HG03354 (cell line): ENCODE data around the gene TBC1D9B.
A peak's percentile ranks its signal among the peaks of the same experiment; 100 is the strongest.

ENCODE experiments used
- ATAC-seq: cut with Tn5 transposase; IDR thresholded peaks from one replicate; pipeline ENCODE4 v1.9.1; 2021; ENCODE audit warnings: mild to moderate bottlenecking; ENCODE audit not compliant: unreplicated experiment, poor library complexity, severe bottlenecking

Gene TBC1D9B

DNA sequence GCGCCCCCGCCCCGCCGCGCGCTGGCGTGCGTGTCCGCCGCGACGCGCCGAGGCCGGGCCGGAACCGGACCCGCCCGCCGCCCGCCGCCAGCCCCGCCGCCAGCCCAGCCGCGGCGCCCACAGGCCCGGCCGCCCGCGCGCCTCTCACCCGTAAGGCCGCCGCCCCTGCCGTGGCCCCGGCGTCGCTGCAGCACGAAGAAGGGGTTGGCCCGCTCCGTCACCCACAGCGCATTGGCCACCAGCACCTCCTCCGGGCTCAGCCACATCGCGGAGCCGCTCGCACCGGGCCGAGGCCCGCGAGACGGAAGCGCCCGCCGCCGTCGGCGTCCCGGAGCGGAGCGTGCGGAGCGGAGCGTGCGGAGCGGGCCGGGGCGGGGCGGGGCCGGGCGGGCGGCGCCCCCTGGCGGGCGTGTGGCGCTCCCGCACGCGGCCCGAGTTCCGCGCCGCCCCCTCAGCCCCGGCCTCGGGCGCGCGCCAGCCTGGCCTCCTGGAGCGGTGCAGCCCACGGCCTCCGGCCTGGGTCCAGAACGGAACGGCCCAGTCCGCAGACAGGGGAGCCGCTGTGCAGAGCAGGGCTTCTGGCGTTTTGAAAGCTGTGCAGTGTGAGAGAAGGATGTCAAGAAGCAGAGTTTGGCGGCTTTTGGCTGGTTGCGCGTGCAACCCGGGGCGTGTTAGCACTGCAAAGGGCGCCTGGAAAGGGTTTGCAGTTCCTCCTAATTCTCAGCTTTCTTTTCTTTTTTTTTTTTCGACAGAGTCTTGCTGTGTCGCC, at the start of gene TBC1D9B:
TSS of gene TBC1D9B (minus strand) at position 342 of the 769 bp plus-strand sequence. CDS start at position 266, 76 bp downstream.
- ATAC-seq, result peak; percentile 91

DNA sequence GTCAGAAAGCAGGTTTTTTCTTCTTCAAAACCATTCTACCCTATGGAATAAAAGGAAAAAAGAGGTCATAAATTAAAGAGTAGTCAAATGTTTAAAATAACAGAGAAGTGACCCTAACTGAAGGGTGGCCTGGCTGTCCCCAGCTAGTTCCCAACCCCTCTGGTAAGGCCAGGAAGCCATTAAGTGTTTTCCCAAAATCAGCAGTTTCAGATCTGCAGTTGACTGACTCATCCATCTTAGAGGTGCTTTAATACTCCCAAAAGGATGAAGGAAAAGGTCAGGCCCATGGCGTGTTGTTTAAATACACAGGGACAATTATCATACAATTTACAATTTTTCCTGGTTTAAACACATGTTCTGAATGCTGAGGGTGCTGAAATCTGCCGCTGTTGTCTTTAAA, 47.9 kb upstream of the TBC1D9B start:
- no peak for ATAC-seq

DNA sequence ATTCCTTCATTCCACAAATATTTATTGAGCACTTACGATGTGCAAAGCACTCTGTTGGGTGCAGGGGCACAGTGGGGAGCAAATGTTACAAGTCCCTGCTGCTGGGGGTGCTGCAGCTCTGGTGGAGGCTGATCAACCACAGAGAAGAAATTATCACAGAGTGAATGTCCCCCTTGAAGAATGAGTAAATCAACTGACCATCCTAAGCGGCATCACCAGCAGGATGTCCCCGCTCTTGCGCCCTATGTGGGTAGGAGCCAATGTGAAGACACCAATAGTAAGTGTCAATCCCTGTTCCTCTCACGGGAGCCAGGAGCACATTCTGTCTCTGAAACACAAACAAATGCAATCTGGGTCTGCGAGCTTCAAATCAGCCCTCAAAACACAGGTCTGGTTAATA, 47.4 kb upstream of the TBC1D9B start:
- no peak for ATAC-seq

DNA sequence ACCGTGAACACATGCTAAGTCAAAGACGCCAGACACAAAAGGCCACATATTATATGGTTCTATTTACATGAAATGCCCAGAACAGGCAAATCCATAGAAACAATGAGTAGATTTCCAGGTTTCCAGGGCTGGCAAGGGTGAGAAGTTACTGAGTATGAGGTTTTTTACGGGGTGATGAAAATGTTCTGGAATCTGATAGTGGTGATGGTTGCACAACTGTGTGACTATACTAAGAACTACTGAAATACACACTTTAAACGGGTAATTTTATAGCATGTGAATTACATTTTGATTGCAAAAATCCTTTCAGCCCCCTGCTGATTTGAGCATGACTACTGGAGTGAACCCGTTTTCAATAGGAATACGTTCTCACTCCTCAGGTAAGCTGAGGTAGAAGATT, 46.7 kb upstream of the TBC1D9B start:
- no peak for ATAC-seq

DNA sequence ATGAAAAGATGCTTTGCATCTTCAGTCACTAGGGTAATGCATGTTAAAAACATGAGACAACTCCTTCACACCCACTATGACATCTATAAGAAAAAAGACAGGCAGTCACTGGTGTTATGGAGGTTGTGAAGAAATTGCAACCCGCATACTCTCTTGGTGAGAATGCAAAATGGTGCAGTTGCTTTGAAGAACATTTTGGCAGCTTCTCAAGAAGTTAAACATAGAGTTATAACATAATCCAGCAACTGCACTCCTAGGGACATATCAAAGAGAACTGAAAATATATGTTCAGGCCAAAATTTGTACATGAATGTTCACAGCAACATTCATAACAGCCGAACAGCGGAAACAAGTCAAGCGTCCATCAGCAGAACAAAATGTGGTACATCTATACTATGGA, 46.3 kb upstream of the TBC1D9B start:
- no peak for ATAC-seq

DNA sequence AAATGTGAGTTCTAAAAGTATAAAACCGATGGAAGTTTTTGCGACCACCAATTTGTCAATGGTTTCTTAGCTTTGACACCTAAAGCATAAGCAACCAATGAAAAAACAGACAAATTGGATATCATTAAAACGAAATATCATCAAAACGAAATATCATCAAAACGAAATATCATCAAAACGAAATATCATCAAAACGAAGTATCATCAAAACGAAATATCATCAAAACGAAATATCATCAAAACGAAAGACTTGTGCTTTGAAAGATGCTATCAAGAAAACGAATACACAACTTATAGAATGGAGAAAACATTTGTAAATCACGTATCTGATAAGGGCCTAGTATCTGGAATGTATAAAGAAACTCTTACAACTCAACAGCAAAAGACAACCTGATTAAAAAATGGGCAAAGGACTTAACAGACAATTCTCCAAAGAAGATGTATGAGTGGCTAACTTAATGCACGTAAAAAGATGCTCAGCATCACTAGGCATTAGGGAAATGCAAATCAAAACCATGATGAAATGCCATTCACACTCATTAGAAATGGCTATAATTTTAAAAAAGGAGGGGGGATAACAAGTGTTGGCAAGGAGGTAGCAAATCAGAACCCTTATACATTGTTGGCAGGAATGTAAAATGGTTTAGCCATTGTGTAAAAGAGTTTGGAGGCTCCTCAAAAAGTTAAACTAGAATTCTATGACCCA, 29.4 kb upstream of the TBC1D9B start:
- no peak for ATAC-seq

DNA sequence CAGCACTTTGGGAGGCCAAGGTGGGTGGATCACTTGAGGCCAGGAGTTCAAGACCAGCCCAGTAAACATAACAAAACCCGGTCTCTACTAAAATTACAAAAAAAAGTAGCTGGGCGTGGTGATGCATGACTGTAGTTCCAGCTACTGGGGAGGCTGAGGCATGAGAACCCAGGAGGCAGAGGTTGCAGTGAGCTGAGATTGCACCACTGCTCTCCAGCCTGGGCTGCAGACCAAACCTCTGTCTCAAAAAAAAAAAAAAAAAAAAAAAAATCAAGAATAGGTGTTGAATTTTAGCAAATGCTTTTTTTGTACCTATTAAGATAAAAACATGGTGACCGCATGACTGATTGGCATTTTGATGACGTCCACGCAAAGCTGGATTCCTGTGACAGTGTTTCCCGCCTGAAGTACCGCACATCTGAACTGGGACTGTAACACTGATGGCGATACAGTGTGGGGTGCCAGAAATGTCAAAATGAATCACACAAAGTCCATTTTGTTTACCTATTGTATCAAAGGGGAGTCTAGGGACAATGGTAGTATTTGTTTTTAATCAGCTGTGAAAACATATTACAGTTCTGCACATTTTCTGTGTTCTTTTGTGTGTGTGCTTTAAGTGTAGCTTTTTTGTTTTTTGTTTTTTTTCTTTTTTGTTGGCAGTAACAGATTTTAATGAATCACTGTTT, 23.2 kb upstream of the TBC1D9B start:
- no peak for ATAC-seq

DNA sequence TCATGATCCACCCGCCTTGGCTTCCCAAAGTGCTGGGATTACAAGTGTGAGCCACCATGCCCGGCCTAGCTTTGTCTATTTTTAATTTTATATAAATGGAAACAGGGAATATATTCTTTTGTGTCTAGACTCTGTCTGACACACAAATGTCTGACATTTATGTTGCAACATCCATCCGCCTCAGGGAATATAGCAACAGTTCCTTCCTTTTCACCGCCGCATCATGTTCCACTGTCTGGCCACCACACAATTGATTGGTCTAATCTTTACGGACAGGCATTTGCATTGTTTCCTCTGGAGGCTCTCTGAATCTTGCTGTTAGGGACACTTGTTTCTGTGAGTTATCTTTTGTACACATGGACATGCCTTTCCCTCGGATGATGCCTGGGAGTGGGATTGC, 20.1 kb upstream of the TBC1D9B start:
- ATAC-seq, result no peak

DNA sequence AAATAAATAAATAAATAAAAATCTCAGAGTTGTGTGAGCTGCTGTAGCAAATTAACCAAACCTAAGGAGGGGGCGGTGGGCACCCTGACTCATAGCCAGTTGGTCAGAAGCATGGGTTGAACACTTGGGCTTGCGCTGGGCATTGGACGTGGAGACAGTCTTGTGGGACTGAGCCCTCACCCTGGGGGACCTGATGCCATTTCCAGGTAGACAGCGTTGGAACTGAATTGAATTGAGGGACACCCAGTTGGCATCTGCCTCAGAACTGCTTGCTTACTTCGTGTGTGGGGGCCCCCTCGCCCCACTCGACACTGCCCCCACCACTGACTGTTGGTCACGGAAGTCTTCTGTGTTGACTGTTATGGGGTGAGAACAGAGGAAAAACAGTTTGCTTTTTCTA, 19.0 kb upstream of the TBC1D9B start:
- no peak for ATAC-seq

DNA sequence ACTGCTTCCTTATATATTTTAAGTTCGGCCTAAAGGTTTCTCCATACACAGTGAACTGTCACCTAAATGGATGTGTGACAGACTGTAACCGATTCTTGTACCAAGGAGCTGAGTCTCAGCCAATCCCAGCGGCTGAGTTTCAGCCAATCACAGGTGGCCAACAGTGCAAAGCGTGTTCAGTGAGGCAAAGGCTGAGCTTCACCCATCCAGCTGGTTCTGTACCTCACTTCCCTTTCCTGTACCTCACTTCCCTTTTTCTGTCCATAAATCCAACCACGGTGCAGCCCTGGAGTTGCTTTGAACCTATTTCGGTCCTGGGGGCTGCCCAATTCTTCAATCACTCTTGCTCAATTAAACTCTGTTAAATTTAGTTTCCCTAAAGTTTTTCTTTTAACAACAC, 15.7 kb upstream of the TBC1D9B start:
- no peak for ATAC-seq

DNA sequence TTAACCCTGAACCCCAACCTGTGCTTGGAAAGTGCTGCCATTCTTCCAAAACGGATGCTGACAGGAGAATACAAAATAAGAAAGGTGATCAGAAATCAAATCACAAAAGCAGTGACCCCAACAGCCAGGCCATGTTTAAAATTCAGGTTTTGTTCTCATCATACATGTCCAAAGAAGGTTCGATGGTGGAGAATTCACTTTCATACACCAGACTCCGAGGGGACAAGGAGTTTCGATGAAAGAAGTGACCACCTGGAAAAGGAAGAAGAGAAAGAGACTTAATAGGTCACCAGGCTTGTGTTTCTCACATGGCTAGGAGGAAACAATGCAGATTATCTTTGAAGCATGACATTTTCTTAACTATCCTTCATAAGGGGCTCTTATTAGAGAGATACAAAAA, 12.5 kb upstream of the TBC1D9B start:
- ATAC-seq, result no peak

DNA sequence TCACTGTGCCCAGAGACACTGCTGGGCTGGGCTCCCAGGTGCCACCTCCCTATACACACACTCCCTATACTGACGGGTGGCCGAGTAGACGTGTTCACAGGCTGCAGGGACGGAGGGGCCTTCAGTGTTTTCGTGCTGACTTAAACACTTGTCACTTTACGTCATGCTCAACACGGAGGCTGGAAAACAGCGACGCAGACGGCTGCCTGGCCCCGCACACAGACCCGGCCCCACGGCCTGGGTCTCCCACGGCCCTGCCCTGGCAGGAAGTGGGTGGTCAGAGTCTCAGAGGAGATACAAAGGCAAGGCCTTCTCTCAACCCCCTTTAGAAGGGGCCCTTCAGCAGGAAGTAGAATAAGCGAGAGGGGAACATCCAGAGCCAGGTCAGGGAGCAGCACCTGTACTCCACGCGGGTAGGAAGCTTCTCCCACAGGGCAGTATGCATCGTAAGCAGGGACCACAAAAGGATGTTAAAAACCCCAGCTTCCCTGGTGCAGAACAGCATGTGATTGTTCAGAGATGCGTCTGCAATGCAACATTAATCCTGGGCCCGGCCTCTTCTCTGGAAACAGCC, 11.9 kb upstream of the TBC1D9B start:
- ATAC-seq, result no peak

DNA sequence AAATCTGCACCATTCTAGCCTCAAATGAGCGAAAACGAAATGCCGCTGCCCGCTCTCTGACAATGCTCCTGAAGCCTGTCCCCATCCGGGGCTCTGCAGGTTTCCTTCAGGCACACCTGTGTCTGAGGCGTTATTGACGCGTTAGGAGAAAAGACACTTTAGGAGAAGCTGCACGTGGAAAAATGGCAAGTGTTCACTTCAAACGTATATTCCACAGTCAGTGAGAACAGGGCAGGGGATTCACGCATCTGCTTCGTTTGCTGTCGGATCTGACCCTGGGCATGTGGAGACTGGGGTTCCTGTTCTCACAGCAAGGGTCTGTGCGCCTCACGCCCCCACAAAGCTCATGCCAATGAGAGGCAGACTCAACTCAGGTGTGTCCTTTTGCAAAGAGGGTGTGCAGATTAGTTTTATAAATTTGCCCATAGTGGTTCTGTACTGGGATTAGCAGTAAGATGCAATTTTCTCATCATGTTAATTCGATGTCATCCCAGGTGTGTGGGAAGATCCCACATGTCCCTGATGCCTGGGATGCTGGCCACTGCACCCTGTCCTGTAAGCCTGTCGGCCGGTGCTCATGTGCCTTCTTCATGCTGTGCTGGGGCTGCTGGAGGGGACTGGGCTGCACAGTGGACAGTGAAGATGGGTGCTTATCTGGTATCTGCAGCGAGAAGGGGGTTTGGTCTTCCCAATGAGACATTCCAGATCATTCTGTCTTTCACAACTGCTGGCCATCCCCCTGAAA, 11.2 kb upstream of the TBC1D9B start:
- no peak for ATAC-seq

DNA sequence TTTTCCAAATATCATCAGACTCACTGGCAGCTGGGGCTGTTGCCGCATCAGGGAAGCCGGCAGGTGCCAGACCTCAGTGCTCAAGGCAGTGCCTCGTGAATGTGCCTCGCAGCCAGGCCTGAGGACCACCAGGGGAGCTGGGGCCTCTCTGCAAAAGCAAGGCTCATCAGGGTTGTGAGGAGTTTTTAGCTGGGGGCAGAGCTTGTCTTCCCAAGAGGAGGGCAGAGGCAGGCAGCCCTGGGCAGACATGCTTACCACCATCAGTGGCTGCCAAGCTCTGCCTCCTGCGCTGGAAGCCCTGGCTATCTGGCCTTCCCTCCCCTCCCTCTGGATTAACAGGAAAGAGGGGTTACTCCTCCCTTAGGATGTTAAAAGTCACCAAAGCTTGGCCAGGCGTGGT, 8.8 kb upstream of the TBC1D9B start:
- ATAC-seq, result no peak

DNA sequence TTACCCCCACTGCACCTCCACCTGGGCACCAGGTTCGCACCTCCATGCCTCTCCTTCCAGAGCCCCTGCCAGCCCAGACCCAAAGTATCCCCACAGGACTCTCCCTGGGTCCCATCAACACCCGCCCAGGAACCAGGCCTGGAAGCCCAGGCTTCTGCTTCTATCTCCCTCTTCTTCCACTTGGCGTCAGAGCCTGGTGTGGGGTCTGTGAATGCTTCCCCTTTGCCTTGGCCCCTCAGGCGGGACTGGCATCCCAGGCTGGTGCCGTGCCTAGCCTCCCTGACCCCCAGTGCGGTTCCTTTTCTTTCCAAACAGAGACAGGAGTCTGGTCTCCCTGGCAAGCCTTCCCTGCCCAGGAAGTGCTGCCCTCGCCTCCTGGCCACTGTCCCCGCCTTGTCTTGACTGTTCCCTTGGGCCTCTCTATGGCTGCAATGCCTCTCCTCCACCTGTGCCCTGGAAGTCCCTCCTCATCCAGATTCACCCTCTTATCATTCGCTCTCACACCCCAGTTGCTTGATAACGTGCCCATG, 7.8 kb upstream of the TBC1D9B start:
- no peak for ATAC-seq

DNA sequence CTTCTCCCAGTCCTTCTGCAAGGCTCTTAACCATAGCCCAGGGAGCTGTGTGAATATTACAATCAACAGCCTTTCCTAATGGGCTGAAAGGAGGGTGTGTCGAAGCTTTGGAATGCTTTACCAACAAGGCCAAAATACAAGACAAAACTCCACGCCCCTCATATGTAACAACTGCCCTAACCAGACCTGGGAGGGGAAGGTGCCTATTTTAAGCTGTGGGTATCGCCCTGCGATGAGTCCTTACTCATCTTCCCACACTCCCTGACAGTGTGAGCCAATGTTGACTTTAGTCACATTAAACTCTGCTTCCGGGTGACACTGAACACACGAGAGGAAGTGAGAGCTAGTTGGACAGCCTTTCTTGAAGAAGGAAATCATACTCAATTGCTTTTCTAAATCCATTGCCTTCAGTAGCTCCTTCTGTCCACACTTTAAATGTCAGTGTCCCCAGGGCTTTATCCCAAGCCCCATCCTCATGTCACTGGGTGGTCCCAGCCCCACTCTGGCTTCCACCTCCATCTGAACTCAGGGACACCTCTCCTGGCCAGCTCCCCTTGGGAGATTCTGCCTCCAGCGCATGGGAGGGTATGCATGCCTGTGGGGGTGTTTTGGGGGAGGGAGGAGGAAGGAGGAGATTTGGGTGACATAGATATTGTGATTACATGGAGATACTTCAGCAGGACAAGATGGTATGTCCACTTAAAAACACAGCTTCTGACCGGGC, 6.5 kb upstream of the TBC1D9B start:
- ATAC-seq, result no peak

DNA sequence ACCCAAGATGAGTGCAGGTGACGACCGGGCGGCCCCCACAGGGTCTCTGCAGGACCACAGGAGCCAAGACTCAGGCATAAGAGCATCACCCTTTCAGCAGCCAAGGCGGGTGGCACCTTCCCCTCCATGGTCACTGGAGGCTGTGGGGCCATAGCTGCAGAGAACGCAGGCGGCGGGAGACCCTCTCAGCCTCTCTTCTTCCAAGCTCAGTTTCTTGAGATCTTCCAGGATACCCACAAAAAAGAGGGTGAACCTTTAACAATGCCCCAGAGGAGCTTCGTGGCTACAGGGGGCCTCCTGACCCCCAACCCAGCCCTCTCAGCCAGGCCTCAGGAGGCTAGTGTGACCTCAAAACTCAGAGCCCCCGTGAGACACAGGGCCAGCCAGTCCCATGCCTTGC, 5.8 kb upstream of the TBC1D9B start:
- ATAC-seq, result no peak

DNA sequence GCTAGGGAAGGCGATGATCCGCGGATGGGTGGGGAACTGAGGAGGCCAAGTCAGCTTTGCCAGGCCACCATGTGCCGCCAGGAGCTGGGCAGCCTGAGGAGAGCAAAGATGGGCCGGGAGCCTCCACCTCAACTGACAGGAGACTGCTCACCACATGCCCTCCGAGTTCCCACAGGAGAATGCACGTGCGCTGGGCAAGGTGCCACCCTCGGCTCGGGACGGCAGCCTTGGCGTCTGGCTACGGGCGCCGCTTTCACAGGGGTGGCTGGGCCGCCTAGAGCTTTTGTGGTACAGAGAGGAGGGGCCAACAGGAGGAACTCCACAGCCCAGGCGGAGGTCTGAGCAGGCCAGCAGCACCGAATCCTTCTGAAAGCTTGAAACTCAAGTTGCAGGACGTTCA, 5.3 kb upstream of the TBC1D9B start:
- no peak for ATAC-seq

DNA sequence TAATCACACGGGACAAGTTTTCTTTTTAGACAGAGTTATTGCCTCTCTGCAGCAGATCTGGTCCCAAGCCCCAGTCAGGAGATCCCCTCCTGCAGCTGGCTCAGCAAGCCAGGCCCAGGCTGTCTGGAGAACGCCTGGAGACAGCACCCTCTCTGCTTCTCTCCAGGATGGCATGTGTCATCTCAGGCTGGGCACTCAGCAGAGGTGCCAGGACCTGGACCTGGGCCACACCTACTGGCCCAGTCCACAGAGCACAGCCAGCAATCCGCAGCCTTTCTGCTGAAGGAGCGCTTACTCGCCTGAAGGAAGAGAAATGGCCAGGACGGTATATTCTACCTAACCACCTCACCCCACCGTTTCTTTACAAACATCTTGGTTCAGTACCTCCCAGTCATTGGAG, 4.7 kb upstream of the TBC1D9B start:
- no peak for ATAC-seq
